Stimulated activated CD8-positive, alpha-beta memory T cell treated with anti-CD3 and anti-CD28 coated beads, Interleukin-7, amount 100 ng/mL, for 24 hours (primary cell): ENCODE results near the gene STMND1.
"Not testable (repeated sequence)": the region's sequence is repeated elsewhere in the genome, so short reads cannot be mapped to it uniquely, and the experiment has no call there.

Experiments
- DNase-seq: peaks from one replicate; pipeline ENCODE4 v3.0.0-alpha.2; 2020; ENCODE audit warnings: low read depth

STMND1 gene

GRCh38 chr6:17101422-17102257 is at the start of gene STMND1:
Gene STMND1 (plus strand): TSS chr6:17102050. CDS start chr6:17102258, 208 bp downstream.
- DNase-seq, result no peak

- no peak for DNase-seq
Measured at GRCh38 chr6:17054647-17055046, 47.2 kb upstream of the STMND1 start.

- no peak for DNase-seq
Measured at GRCh38 chr6:17057322-17057721, 44.5 kb upstream of the STMND1 start.

- DNase-seq, result no peak
Measured at GRCh38 chr6:17058550-17058949, 43.3 kb upstream of the STMND1 start.

- no peak for DNase-seq
Measured at GRCh38 chr6:17059022-17059421, 42.8 kb upstream of the STMND1 start.

- DNase-seq, result no peak
Measured at GRCh38 chr6:17059850-17060249, 42.0 kb upstream of the STMND1 start.

- no peak for DNase-seq
Measured at GRCh38 chr6:17061097-17061496, 40.8 kb upstream of the STMND1 start.

- no peak for DNase-seq
Measured at GRCh38 chr6:17062871-17063440, 38.9 kb upstream of the STMND1 start.

- no peak for DNase-seq
Measured at GRCh38 chr6:17064975-17065374, 36.9 kb upstream of the STMND1 start.

- no peak for DNase-seq
Measured at GRCh38 chr6:17066610-17067009, 35.2 kb upstream of the STMND1 start.

GRCh38 chr6:17068972-17069371 is 32.9 kb upstream of the STMND1 start:
- DNase-seq, result not testable (repeated sequence)

- not testable (repeated sequence) for DNase-seq
Measured at GRCh38 chr6:17070400-17070799, 31.4 kb upstream of the STMND1 start.

- DNase-seq, result not testable (repeated sequence)
Measured at GRCh38 chr6:17073596-17073995, 28.3 kb upstream of the STMND1 start.

- no peak for DNase-seq
Measured at GRCh38 chr6:17081273-17081672, 20.6 kb upstream of the STMND1 start.

- no peak for DNase-seq
Measured at GRCh38 chr6:17081860-17082508, 19.9 kb upstream of the STMND1 start.

- no peak for DNase-seq
Measured at GRCh38 chr6:17083397-17083796, 18.5 kb upstream of the STMND1 start.

GRCh38 chr6:17086469-17086868 is 15.4 kb upstream of the STMND1 start:
- no peak for DNase-seq

GRCh38 chr6:17088091-17088611 is 13.7 kb upstream of the STMND1 start:
- no peak for DNase-seq

GRCh38 chr6:17091122-17091521 is 10.7 kb upstream of the STMND1 start:
- no peak for DNase-seq

GRCh38 chr6:17093686-17094085 is 8.2 kb upstream of the STMND1 start:
- DNase-seq, result no peak

GRCh38 chr6:17096096-17096495 is 5.8 kb upstream of the STMND1 start:
- DNase-seq, result no peak

- no peak for DNase-seq
Measured at GRCh38 chr6:17096652-17097051, 5.2 kb upstream of the STMND1 start.

- no peak for DNase-seq
Measured at GRCh38 chr6:17097982-17098381, 3.9 kb upstream of the STMND1 start.
